Testis (tissue), 3 donors: Measurements from ENCODE around the gene WDR11. TPM values are rescaled to one million over a fixed set of nuclear protein-coding genes. Genes with fewer than 3 reads are reported as not detected.

Experiments
- DNase-seq: peaks from one replicate; pipeline ENCODE4 v3.0.0-alpha.2; 2019
- H3K27ac ChIP-seq, 2 donors: fragments of 200-600 bp; sonication (generic); one replicate each; pipeline ENCODE4 v1.5.1; 2019
- H3K27me3 ChIP-seq: fragments of 200-600 bp; sonication (generic); one replicate; pipeline ENCODE4 v1.5.1; 2019
- H3K36me3 ChIP-seq: fragments of 200-600 bp; sonication (generic); one replicate; pipeline ENCODE4 v1.5.1; 2017; ENCODE audit warnings: low read depth; ENCODE audit errors: missing control alignments
- H3K4me1 ChIP-seq: fragments of 200-600 bp; sonication (generic); one replicate; pipeline ENCODE4 v1.5.1; 2019
- H3K4me3 ChIP-seq, 2 donors: fragments of 200-600 bp; sonication (generic); one replicate each; pipeline ENCODE4 v1.5.1; 2017 to 2019
- H3K9me3 ChIP-seq: fragments of 200-600 bp; sonication (generic); one replicate; pipeline ENCODE4 v1.5.1; 2017
- POLR2A ChIP-seq: fragments of 450-650 bp; IDR thresholded peaks from one replicate; pipeline ENCODE4 v1.6.1; 2017; ENCODE audit warnings: antibody characterized with exemption, mild to moderate bottlenecking, moderate library complexity
- WGBS, 2 donors: methylation state at CpG; one replicate each; pipeline ENCODE4 v1.1.5; 2018; 5-methylcytosine and 5-hydroxymethylcytosine counted together
- intact Hi-C: fragments of 100-400 bp; cut with DNase I; formaldehyde crosslinking; loops from one replicate; pipeline ENCODE4 v1.15.1; 2023; ENCODE audit warnings: low total_unique reads
- polyA plus RNA-seq: library from polyadenylated mRNA; stranded (reverse); fragments of 350-450 nt; fragmentation: Illumina TruSeq; extraction: RNeasy Lipid Tissue Mini Kit (QIAGEN cat#74804); gene quantifications from one replicate; pipeline ENCODE4 v1.2.3, GENCODE V29; 2014; ENCODE audit warnings: low read depth, low replicate concordance; ENCODE audit not compliant: insufficient read depth
- total RNA-seq, 2 donors: library from RNA; depleted of rRNA; stranded (reverse); fragments of >200 nt; gene quantifications; one replicate each; pipeline ENCODE4 v1.2.3, GENCODE V29; 2016
- TF ChIP-seq, protein P1 (sequence below), 3 experiments: fragments of 450-650 bp in 2 of 3; fragments of 200-600 bp in 1 of 3; sonication (generic) in 1 of 3; IDR thresholded peaks; one replicate each; pipeline ENCODE4 v1.5.1; 2016 to 2019; ENCODE audit warnings: antibody characterized with exemption in 3 of 3, mild to moderate bottlenecking in 2 of 3, moderate library complexity in 1 of 3

Gene WDR11
- total and polyA plus RNA-seq, 3 donors from 2014 or later: 36.5 to 60.2 (median 58.7) TPM

DNA sequence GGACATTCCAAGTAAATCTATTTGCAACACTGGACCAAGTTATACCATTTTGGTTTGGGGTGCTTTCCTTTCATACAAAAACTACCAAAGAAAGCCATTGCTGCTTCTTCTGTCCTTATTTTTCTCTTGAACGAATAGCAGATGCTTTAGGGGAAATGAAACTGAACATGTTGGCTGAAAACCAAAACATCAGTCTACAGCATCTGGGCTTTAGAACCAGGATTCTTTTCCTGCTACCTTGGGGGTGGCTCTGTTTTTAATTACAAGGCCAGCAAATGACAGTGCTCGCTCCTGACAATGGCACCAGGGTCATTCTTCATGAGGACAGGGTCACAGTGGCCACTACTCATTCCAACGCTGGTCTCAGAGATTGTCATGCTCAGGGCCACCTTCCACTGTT lies 80.3 kb downstream of the WDR11 start:
- TF ChIP-seq, protein P1, sequence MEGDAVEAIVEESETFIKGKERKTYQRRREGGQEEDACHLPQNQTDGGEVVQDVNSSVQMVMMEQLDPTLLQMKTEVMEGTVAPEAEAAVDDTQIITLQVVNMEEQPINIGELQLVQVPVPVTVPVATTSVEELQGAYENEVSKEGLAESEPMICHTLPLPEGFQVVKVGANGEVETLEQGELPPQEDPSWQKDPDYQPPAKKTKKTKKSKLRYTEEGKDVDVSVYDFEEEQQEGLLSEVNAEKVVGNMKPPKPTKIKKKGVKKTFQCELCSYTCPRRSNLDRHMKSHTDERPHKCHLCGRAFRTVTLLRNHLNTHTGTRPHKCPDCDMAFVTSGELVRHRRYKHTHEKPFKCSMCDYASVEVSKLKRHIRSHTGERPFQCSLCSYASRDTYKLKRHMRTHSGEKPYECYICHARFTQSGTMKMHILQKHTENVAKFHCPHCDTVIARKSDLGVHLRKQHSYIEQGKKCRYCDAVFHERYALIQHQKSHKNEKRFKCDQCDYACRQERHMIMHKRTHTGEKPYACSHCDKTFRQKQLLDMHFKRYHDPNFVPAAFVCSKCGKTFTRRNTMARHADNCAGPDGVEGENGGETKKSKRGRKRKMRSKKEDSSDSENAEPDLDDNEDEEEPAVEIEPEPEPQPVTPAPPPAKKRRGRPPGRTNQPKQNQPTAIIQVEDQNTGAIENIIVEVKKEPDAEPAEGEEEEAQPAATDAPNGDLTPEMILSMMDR (IDR thresholded peaks at IDR 0.05): no peak
- TF ChIP-seq POLR2A: no peak
- DNase-seq: no peak
- Histone ChIP-seq H3K9me3 (no peaks in the 10 kb centered on the region), H3K4me3 (no peak overlapping the region), H3K4me1 (no peaks in the 10 kb centered on the region), H3K36me3 (no peaks in the 10 kb centered on the region), H3K27me3 (no peaks in the 10 kb centered on the region), H3K27ac (no peak overlapping the region)
- intact Hi-C loops: no loop called here
- WGBS, 2 donors: 69 to 72% methylated on average over 3 of the region's 3 CpGs

DNA sequence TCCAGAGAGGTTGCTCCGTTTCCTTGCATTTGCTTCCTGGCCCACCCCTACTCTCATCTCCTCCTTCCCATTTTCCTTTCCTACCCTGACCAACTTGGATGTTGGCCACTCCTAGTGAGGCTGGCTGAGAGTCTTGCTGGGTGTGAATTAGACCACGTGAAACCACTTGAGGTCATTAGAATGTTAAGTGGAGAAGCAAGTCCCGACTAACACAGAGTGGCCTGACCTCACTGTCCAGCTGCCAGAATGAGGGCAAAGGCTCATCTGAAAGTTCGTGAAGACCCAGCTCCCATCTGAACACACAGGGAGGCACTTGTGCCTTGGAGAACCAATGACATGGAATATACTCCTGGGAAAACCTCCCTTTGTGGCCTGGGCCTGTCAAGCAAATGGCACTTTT lies 80.8 kb downstream of the WDR11 start:
- Histone ChIP-seq H3K4me1 (no peaks in the 10 kb centered on the region), H3K27ac (no peak overlapping the region), H3K4me3 (no peak overlapping the region), H3K9me3 (no peaks in the 10 kb centered on the region), H3K36me3 (no peaks in the 10 kb centered on the region), H3K27me3 (no peaks in the 10 kb centered on the region)
- TF ChIP-seq, protein P1 (IDR thresholded peaks at IDR 0.05): no peak
- TF ChIP-seq POLR2A: no peak
- no peak for DNase-seq
- intact Hi-C loops: no loop called here
- WGBS, 2 donors: 59 to 70% methylated on average over 4 of the region's 4 CpGs

DNA sequence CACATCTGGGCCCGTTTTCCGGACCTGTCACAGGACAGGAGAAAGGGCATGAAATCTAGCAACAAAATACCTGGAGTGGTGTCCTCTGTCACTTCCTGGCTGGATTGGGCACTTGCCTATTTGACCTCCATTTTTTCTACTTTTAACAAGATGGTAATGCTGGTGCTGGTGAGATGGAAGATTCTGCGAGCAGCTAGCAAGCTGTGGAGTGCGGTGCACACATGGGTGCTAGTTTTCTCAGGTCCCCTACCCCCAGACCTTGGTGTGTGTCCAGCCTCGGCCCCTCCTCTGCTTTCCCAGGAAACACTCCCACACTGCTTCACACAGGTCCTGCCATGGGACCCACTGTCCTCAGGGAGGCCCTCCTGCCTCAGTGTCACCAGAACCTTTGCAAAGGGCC lies 87.7 kb downstream of the WDR11 start:
- H3K27ac ChIP-seq: no peak overlapping the region
- H3K9me3 ChIP-seq: no peaks in the 10 kb centered on the region
- no peaks in the 10 kb centered on the region for H3K36me3 ChIP-seq
- no peak for DNase-seq
- H3K4me3 ChIP-seq: no peak overlapping the region
- TF ChIP-seq POLR2A: no peak
- TF ChIP-seq, protein P1 (IDR thresholded peaks at IDR 0.05): no peak
- WGBS, 2 donors: 86 to 98% methylated on average over 5 of the region's 5 CpGs
- no peaks in the 10 kb centered on the region for H3K27me3 ChIP-seq
- intact Hi-C loops: no loop called here
- H3K4me1 ChIP-seq: peaks cover 4% of the 10 kb centered on the region

DNA sequence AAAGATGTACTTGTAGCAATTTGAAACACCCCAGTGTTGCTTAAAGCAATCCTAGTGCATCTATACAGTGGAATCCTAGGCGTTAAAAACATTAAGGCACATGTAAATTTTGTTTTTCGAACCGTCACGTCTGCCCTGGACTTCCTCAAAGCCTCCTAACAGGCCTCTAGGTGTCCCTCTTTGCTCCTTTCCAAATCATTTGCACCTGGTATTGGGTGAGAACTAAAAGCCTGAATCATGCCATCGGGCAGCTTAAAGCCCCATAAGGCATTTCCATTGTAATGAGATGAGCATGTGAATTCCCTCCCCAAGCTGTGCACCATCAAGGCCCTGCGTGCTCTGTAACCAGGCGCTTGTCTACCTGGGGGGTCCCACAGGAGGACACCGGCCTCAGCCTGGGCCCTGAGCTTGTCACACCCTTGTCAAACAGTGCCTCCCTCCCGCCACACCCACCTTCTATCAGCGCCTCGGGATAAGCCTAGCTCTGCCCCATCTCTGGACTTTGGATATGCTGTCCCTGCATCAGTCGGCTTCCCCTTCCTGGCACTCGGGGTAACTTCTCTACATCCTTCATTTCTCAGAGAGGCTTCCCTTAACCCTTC lies 89.2 kb downstream of the WDR11 start:
- Histone ChIP-seq H3K9me3 (no peaks in the 10 kb centered on the region), H3K4me3 (no peak overlapping the region), H3K27me3 (no peaks in the 10 kb centered on the region), H3K36me3 (no peaks in the 10 kb centered on the region), H3K27ac (no peak overlapping the region), H3K4me1 (peaks cover 4% of the 10 kb centered on the region)
- no peak for DNase-seq
- WGBS, 2 donors: 63 to 85% methylated on average over 13 of the region's 13 CpGs
- TF ChIP-seq, protein P1 (IDR thresholded peaks at IDR 0.05): no peak
- TF ChIP-seq POLR2A: no peak
- intact Hi-C loops: loop anchor here (10.0 kb wide), 3 partner anchors 664 to 954 kb away; no protein-coding TSS in a partner anchor

DNA sequence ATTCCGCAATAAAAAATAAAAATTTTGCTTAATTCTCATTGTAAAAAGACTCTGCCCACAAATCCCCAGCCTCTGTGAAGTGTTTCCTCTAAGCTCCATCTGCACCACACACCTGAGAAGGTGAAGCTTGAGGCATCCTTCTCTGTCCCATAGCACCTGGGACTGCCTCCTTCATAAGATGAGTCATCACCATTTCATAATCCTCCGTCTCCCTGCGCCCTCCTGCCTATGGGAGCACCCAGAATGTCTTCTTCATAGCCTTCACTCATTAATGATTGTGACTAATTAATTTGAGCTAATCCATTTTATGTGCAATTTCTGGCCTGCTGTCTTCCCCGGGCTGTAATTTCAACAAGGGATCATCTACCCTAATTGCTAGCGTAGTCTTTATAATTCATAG lies 90.3 kb downstream of the WDR11 start:
- H3K4me1 ChIP-seq: peaks cover 4% of the 10 kb centered on the region
- DNase-seq: no peak
- no peaks in the 10 kb centered on the region for H3K27me3 ChIP-seq
- intact Hi-C loops: loop anchor here (10.0 kb wide), 3 partner anchors 663 to 953 kb away; no protein-coding TSS in a partner anchor
- TF ChIP-seq POLR2A: no peak
- TF ChIP-seq, protein P1 (IDR thresholded peaks at IDR 0.05): no peak
- H3K27ac ChIP-seq: no peak overlapping the region
- no peaks in the 10 kb centered on the region for H3K36me3 ChIP-seq
- WGBS, 2 donors: 83 to 84% methylated on average over 1 to 5 of the region's 5 CpGs
- no peak overlapping the region for H3K4me3 ChIP-seq
- H3K9me3 ChIP-seq: no peaks in the 10 kb centered on the region
